Aorta (tissue), 5 donors: ENCODE data around the gene MLF1. TPM values are rescaled to one million over a fixed set of nuclear protein-coding genes. Genes with fewer than 3 reads are reported as not detected.

Experiments
- ATAC-seq: fragments of 200-7000 bp; cut with Tn5 transposase; one replicate; pipeline ENCODE4 v1.9.1; 2022; ENCODE audit warnings: moderate library complexity; ENCODE audit not compliant: low FRiP score
- DNase-seq, 2 donors: peaks; one replicate each; pipeline ENCODE4 v3.0.0-alpha.2; 2020
- H3K27ac ChIP-seq, 2 donors: one replicate each; pipeline ENCODE4 v1.5.1; 2013; ENCODE audit warnings: low read length in 2 of 2, mild to moderate bottlenecking in 2 of 2, moderate library complexity in 2 of 2, control low read depth in 1 of 2, inconsistent platforms in 1 of 2, low read depth in 1 of 2
- H3K27me3 ChIP-seq, 2 donors: one replicate each; pipeline ENCODE4 v1.6.1; 2013; ENCODE audit warnings: control low read depth in 1 of 2, low read length in 1 of 2, mild to moderate bottlenecking in 1 of 2, moderate library complexity in 1 of 2; ENCODE audit not compliant: insufficient read depth in 2 of 2, control insufficient read depth in 1 of 2
- H3K36me3 ChIP-seq, 2 donors: one replicate each; pipeline ENCODE4 v1.6.1; 2013; ENCODE audit warnings: control low read depth in 1 of 2, low read length in 1 of 2, mild to moderate bottlenecking in 1 of 2; ENCODE audit not compliant: insufficient read depth in 2 of 2, control insufficient read depth in 1 of 2
- H3K4me1 ChIP-seq, 2 donors: one replicate each; pipeline ENCODE4 v1.6.1; 2013; ENCODE audit warnings: low read length in 2 of 2, control low read depth in 1 of 2, mild to moderate bottlenecking in 1 of 2, moderate library complexity in 1 of 2; ENCODE audit not compliant: insufficient read depth in 2 of 2, control insufficient read depth in 1 of 2
- H3K4me3 ChIP-seq, 2 donors: one replicate each; pipeline ENCODE4 v1.5.1; 2013; ENCODE audit warnings: low read length in 2 of 2, control low read depth in 1 of 2, mild to moderate bottlenecking in 1 of 2
- H3K9me3 ChIP-seq: one replicate; pipeline ENCODE4 v1.6.1; 2013; ENCODE audit warnings: mild to moderate bottlenecking, low read length; ENCODE audit not compliant: control insufficient read depth
- WGBS, 2 donors: extraction: QIAGEN DNeasy Blood & Tissue Kit; methylation state at CpG; one replicate each; pipeline ENCODE4 v1.1.7; 2013; 5-methylcytosine and 5-hydroxymethylcytosine counted together
- intact Hi-C, 2 donors: fragments of 100-400 bp; cut with DNase I; formaldehyde crosslinking; loops; one replicate each; pipeline versions ENCODE4 v1.14.2 to v1.15.0; 2022
- polyA plus RNA-seq, 2 donors: library from polyadenylated mRNA; stranded (reverse); fragments of 200-250 nt; gene quantifications; one replicate each; pipeline ENCODE4 v1.2.3, GENCODE V29; 2013
- total RNA-seq, 2 donors: library from RNA; stranded (reverse); fragmentation: NEBNext Ultra II Directional; extraction: Animal tissue kit (Norgen Biotek cat#: 25700); gene quantifications; one replicate each; pipeline ENCODE4 v1.2.1, GENCODE V29; 2021
- donor health status: healthy with polysubstance abuse.
- donor health status: Bipolar disorder and iron deficiency.
- donor health status: DM: no; HTN: no; CAD: no.
- donor health status: DM: no; HTN: no; CAD: no.
- donor health status: DM: yes; HTN: yes; CAD: no.

Gene MLF1
- total and polyA plus RNA-seq, 4 donors = 2.3 to 8.8 (median 8.5) TPM

DNA sequence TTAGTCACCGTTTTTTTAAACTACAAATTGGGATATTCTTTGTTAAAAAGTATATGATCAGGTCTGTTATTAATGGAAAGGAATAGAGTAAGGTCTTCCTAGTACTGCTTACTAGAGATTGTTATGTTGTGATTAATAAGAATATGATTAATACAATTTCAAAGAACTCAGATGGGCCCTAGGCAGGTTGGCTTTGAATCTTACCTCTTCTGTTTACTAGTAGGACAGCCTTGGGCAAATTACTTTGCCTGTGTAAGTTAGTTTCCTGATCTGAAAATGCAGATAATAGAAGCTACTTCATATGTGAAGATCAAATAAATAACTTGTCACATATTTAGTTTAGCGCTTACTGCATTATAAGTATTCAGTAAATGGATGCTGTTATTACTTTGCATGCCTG lies 80.2 kb downstream of the MLF1 start:
- ATAC-seq = no peak
- no peak overlapping the region for H3K27ac ChIP-seq
- 95 to 97% methylated on average over 2 of the region's 2 CpGs for WGBS, 2 donors
- no peaks in the 10 kb centered on the region for H3K9me3 ChIP-seq
- intact Hi-C loops = no loop called here
- H3K27me3 ChIP-seq = no peaks in the 10 kb centered on the region
- H3K4me3 ChIP-seq = no peak overlapping the region
- no peaks in the 10 kb centered on the region for H3K36me3 ChIP-seq
- DNase-seq = no peak
- H3K4me1 ChIP-seq = no peaks in the 10 kb centered on the region

DNA sequence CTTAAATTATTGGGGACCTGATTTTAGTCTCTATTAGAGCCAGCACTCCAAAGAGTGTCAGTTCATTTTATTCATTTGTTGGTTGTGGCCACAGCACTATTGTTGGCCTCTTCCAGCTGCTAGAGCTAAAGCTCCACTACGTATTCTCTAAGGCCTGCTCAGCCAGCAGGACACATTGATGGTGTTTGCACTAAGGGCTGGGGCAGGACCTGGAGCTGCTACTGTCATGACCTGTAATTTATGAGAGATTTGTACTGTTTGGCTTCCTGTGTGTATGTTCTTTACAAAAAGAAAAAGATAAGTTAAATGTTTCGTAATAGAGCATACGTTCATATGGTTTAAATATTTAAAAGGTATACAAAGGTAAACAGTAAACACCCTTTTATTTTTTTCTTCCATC lies 81.5 kb downstream of the MLF1 start:
- Histone ChIP-seq H3K27me3 (no peaks in the 10 kb centered on the region), H3K27ac (no peak overlapping the region), H3K36me3 (peaks cover 0 to 2% of the 10 kb centered on the region in 2 donors), H3K4me3 (no peak overlapping the region), H3K9me3 (no peaks in the 10 kb centered on the region), H3K4me1 (no peaks in the 10 kb centered on the region)
- no peak for ATAC-seq
- WGBS, 2 donors = 74 to 79% methylated on average over 3 of the region's 3 CpGs
- intact Hi-C loops = no loop called here
- no peak for DNase-seq

Other genes starting within 250 kb of the MLF1 start
- 10 to 100 TPM; 39.3 to 42.3 TPM for gene GFM1, start 73.3 kb downstream of the MLF1 start, total RNA-seq
- gene GFM1, start 73.3 kb downstream of the MLF1 start, polyA plus RNA-seq = 10 to 100 TPM; 12.4 to 14.0 TPM
- 10 to 100 TPM; 37.8 to 78.1 TPM for gene LXN, start 101.5 kb downstream of the MLF1 start, total RNA-seq
- 10 to 100 TPM; 14.1 to 39.8 TPM for gene LXN, start 101.5 kb downstream of the MLF1 start, polyA plus RNA-seq
- gene RARRES1, start 161.3 kb downstream of the MLF1 start, total RNA-seq = 100 to 1,000 TPM; 222 to 323 TPM
- 10 to 100 TPM in 1 of 2 donors, 1 to 10 TPM in 1; 2.4 to 17.8 TPM for gene RARRES1, start 161.3 kb downstream of the MLF1 start, polyA plus RNA-seq
- 10 to 100 TPM; 71.5 to 81.0 TPM for gene MFSD1, start 230.9 kb downstream of the MLF1 start, total RNA-seq
- 10 to 100 TPM; 44.9 to 63.5 TPM for gene MFSD1, start 230.9 kb downstream of the MLF1 start, polyA plus RNA-seq